Smooth muscle cell of the umbilical artery (primary cell): Measurements from ENCODE around the gene URAD. TPM values are rescaled to one million over a fixed set of nuclear protein-coding genes. Genes with fewer than 3 reads are reported as not detected.

Experiments
- total RNA-seq: library from RNA; depleted of rRNA; stranded (reverse); fragments of >200 nt; gene quantifications from 2 replicates; pipeline ENCODE4 v1.2.3, GENCODE V29; 2014

The URAD gene
- total RNA-seq: not detected in 2 replicates

GRCh38 chr13:27988520-27988919, at the start of gene URAD:
Gene URAD (minus strand): TSS chr13:27988693. CDS start chr13:27988637, 56 bp downstream.

GRCh38 chr13:27969082-27969865, 19.2 kb downstream of the URAD start, which contains the start of gene CDX2:
Gene CDX2 (minus strand): TSS chr13:27969315. CDS start chr13:27969006, 309 bp downstream.

Other genes starting within 250 kb of the URAD start
- gene GSX1, start 196.2 kb downstream of the URAD start, total RNA-seq: not detected in 2 replicates
- not detected in 2 replicates for gene PDX1, start 68.7 kb downstream of the URAD start, total RNA-seq
- gene CDX2, start 19.4 kb downstream of the URAD start, total RNA-seq: not detected in 2 replicates
- not detected in 2 replicates for gene FLT3, start 111.9 kb upstream of the URAD start, total RNA-seq
- 12.8 and 18.5 TPM in 2 replicates for gene PAN3, start 149.9 kb upstream of the URAD start, total RNA-seq